ENCODE measurements around the gene MICAL3.

MICAL3 gene

DNA sequence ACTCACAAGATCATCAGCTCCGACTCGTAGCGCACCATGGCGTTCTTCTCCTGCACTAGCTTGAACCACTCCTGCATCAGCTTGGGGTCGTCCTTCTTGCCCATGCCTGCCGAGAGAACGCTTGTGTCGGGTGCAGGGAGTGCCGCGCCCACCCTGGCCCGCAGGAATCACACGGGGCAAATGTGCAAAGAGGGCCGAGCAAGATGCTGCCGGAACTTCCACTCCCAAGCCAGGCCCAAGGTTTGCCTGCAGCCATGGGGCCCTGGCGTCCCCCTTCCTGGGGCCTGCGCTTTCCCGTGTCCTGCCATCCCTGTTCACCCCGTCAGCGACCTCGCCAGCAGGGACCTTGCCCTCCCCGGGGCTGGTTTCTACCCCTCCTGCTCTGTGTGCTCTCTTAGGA lies 233.2 kb downstream of the MICAL3 start:
- TF ChIP-seq, protein P1, sequence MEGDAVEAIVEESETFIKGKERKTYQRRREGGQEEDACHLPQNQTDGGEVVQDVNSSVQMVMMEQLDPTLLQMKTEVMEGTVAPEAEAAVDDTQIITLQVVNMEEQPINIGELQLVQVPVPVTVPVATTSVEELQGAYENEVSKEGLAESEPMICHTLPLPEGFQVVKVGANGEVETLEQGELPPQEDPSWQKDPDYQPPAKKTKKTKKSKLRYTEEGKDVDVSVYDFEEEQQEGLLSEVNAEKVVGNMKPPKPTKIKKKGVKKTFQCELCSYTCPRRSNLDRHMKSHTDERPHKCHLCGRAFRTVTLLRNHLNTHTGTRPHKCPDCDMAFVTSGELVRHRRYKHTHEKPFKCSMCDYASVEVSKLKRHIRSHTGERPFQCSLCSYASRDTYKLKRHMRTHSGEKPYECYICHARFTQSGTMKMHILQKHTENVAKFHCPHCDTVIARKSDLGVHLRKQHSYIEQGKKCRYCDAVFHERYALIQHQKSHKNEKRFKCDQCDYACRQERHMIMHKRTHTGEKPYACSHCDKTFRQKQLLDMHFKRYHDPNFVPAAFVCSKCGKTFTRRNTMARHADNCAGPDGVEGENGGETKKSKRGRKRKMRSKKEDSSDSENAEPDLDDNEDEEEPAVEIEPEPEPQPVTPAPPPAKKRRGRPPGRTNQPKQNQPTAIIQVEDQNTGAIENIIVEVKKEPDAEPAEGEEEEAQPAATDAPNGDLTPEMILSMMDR (IDR thresholded peaks at IDR 0.05): no peak
- Mint-ChIP-seq H3K27ac (no peak overlapping the region), H3K36me3 (ENCODE audit: low read depth) (no peaks in the 10 kb centered on the region), H3K4me1 (peaks cover 62% of the 10 kb centered on the region), H3K4me3 (no peak overlapping the region), H3K9me3 (no peaks in the 10 kb centered on the region), H3K27me3 (ENCODE audit: low read depth, poor library complexity) (no peaks in the 10 kb centered on the region)
- DNase-seq: no peak

DNA sequence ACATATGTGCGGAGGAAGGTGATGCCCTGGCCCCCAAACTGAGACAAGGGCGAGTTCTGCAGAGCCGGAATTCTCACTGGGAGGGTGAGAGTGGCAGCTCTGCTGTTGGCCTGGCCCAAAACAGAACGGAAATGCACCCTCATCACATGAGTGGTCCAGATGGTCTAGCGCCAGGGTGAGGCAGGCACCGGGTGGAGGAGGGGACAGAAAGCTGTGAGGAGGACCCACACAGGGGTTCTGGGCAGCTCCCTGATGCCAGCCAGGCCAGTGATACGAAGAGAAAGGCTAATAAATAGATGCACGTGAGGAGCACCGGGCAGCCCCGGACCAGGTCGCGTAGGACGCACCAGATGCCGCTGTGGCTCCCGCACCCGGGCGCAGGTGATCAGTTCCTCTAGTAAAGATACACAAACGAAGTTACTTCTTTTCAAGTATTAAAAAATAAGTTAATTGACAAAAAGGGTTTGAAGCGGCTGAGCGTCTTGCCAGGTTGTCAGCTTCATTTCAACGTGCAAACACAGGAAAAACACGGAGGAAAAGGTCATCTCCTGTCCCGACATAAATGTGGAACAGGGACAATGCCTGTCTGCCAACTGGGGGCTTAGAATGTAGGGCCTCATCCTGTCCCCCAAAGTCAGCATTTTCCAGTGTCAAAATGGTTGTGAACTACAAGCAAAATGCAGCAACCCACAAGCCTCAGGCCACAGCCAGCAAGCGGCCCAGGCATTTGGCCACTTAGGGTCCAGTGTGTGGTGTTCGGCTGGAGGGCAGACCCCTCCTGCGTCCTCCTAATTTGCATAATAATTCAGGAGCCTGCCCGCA lies 234.8 kb downstream of the MICAL3 start:
- no peaks in the 10 kb centered on the region for H3K9me3 Mint-ChIP-seq
- peaks cover 50% of the 10 kb centered on the region for H3K4me1 Mint-ChIP-seq
- H3K27me3 Mint-ChIP-seq (ENCODE audit: low read depth, poor library complexity): no peaks in the 10 kb centered on the region
- no peak overlapping the region for H3K27ac Mint-ChIP-seq
- no peaks in the 10 kb centered on the region for H3K36me3 Mint-ChIP-seq (ENCODE audit: low read depth)
- H3K4me3 Mint-ChIP-seq: no peak overlapping the region
- TF ChIP-seq, protein P1 (IDR thresholded peaks at IDR 0.05): no peak
- DNase-seq: no peak

DNA sequence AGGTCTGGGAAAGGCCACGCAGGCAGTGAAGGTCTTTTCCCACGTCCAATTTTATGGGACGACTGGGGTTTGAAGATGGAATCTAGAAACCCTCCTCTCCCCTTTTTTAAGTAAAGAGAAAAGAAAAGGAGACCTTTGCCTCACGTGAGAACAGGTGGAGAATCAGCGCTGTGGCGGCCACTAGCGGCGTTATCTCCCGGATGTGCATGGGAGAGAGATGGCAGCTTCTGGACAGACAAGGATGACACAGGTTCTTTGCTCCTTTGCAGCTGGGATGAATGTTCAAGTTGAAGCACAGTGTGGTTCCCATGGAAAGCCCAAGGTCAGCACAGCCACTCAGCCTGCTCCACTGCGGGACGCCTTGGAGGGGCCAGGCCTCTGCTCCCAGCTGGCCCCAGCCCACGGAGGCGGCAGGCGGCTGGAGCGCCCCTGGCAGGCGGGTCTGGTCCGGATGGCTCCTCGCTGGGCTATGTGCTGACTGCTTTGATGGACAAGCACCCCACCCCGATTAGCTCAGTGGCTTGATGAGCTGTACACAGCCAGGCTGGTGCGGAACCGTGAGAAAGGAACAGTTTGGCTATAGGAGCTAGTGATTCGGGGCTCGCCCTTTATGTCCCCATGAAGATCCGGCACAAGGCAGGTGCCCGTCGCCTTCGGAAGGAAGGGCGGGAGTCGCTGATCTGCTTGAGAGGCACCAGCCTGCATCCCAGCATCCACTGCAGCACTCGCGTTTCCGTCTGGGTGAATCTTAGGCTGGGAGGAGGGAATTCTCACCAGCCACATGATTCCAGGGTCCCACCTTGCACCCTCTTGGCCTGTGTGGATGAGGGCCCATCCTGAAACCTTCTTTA lies 235.6 kb downstream of the MICAL3 start:
- H3K36me3 Mint-ChIP-seq (ENCODE audit: low read depth): no peaks in the 10 kb centered on the region
- H3K4me1 Mint-ChIP-seq: peaks cover 47% of the 10 kb centered on the region
- no peak overlapping the region for H3K4me3 Mint-ChIP-seq
- TF ChIP-seq, protein P1 (IDR thresholded peaks at IDR 0.05): no peak
- H3K9me3 Mint-ChIP-seq: no peaks in the 10 kb centered on the region
- no peak for DNase-seq
- no peaks in the 10 kb centered on the region for H3K27me3 Mint-ChIP-seq (ENCODE audit: low read depth, poor library complexity)
- no peak overlapping the region for H3K27ac Mint-ChIP-seq

DNA sequence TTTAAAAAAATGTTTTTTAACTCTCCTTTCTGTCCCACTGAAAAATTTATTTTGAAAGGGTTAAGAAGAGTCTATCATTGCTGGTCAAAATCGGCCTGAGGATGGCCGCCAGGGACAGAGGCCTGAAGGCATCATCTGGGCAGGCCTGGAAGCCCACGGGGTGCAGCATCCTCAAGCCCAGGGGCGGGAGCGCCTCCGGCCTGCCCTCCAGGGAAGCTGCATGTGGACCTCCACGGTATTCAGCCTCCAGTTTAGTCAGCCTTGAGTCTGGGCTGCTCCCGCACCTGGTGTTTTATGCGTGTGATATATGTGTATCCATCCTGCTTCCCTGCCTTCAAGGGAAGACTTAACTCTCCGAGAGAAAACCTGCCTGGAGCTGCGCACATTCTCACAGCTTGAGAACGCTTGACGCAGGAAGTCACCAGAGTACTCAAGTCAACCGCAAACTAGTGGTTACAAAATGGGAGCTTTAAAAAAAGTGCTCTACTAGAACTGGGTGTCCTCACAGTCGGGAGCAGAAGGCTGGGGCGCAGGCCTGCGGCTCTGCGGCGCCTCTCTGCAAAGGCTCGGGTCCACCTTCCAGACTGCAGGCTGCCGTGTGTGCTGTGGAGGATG lies 236.5 kb downstream of the MICAL3 start:
- Mint-ChIP-seq H3K4me1 (peaks cover 46% of the 10 kb centered on the region), H3K27ac (peak overlapping the region; percentile 72), H3K9me3 (no peaks in the 10 kb centered on the region), H3K4me3 (no peak overlapping the region), H3K36me3 (ENCODE audit: low read depth) (no peaks in the 10 kb centered on the region), H3K27me3 (ENCODE audit: low read depth, poor library complexity) (no peaks in the 10 kb centered on the region)
- TF ChIP-seq, protein P1 (IDR thresholded peaks at IDR 0.05): no peak
- no peak for DNase-seq

DNA sequence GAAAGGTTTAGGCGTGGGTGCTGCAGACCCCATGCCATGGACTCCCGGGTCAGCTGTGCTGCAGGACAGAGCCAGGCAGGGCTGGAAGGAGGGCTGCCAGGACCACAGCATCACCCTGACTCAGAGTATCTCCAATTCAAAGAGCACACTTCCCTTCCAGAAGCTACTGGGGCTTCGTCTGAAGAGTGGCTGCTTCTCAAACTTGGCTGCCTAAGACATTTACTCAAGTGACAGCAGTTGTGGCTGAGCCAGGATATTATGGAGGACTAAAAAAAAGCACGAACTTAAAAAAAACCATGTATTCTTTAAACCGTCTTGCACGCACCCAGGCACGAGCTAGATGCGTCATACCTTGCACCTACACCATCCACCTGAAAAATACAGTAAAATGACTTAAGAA lies 237.1 kb downstream of the MICAL3 start:
- Mint-ChIP-seq H3K9me3 (no peaks in the 10 kb centered on the region), H3K4me1 (peaks cover 46% of the 10 kb centered on the region), H3K36me3 (ENCODE audit: low read depth) (no peaks in the 10 kb centered on the region), H3K27ac (peak overlapping the region; percentile 72), H3K27me3 (ENCODE audit: low read depth, poor library complexity) (no peaks in the 10 kb centered on the region), H3K4me3 (no peak overlapping the region)
- TF ChIP-seq, protein P1 (IDR thresholded peaks at IDR 0.05): no peak
- no peak for DNase-seq
